RWPE2 (cell line): Measurements from ENCODE around the gene CENPF.
"Not testable (repeated sequence)": the region's sequence is repeated elsewhere in the genome, so short reads cannot be mapped to it uniquely, and the experiment has no call there.

Experiments
- ATAC-seq: fragments of 200-7000 bp; cut with Tn5 transposase; 3 replicates; pipeline ENCODE4 v1.9.1; 2021; ENCODE audit warnings: low read depth
- DNase-seq: peaks from one replicate; pipeline ENCODE4 v3.0.0-alpha.2; 2020; ENCODE audit warnings: low spot score
- H3K27ac ChIP-seq: fragments of 450-650 bp; 2 replicates; pipeline ENCODE4 v1.5.1; 2017; ENCODE audit warnings: mild to moderate bottlenecking; ENCODE audit not compliant: poor library complexity, severe bottlenecking
- H3K27me3 ChIP-seq: fragments of 250-450 bp; sonication (Bioruptor Pico); 2 replicates; pipeline ENCODE4 v1.5.1; 2021; ENCODE audit warnings: mild to moderate bottlenecking, moderate library complexity; ENCODE audit not compliant: insufficient read depth, poor library complexity, severe bottlenecking
- H3K36me3 ChIP-seq: fragments of 250-450 bp; sonication (Bioruptor Pico); 2 replicates; pipeline ENCODE4 v1.5.1; 2020; ENCODE audit warnings: low read depth, mild to moderate bottlenecking, moderate library complexity
- H3K4me1 ChIP-seq: fragments of 250-450 bp; sonication (Bioruptor Pico); 2 replicates; pipeline ENCODE4 v1.5.1; 2021; ENCODE audit warnings: mild to moderate bottlenecking, moderate library complexity; ENCODE audit not compliant: insufficient read depth, poor library complexity, severe bottlenecking
- H3K4me3 ChIP-seq: fragments of 250-450 bp; sonication (Bioruptor Pico); 2 replicates; pipeline ENCODE4 v1.5.1; 2021; ENCODE audit warnings: mild to moderate bottlenecking, moderate library complexity; ENCODE audit not compliant: severe bottlenecking
- H3K9me3 ChIP-seq: fragments of 250-450 bp; sonication (Bioruptor Pico); 2 replicates; pipeline ENCODE4 v1.5.1; 2021; ENCODE audit warnings: mild to moderate bottlenecking, moderate library complexity; ENCODE audit not compliant: severe bottlenecking
- CTCF ChIP-seq: fragments of 450-650 bp; IDR thresholded peaks from one replicate; pipeline ENCODE4 v1.5.1; 2017; ENCODE audit warnings: mild to moderate bottlenecking, moderate library complexity; ENCODE audit not compliant: poor library complexity, severe bottlenecking

Gene CENPF

GRCh38 chr1:214664651-214665433, 61.8 kb downstream of the CENPF start:
- H3K36me3 ChIP-seq, result peaks cover 38% of the 10 kb centered on the region
- TF ChIP-seq CTCF, result no peak

GRCh38 chr1:214665606-214666110, 62.7 kb downstream of the CENPF start:
- H3K9me3 ChIP-seq, result no peaks in the 10 kb centered on the region
- no peak for ATAC-seq
- TF ChIP-seq CTCF, result no peak
- no peak overlapping the region for H3K27ac ChIP-seq
- no peaks in the 10 kb centered on the region for H3K27me3 ChIP-seq
- no peaks in the 10 kb centered on the region for H3K4me1 ChIP-seq
- H3K36me3 ChIP-seq, result peaks cover 34% of the 10 kb centered on the region; the same call in 1 of the 2 replicates
- H3K4me3 ChIP-seq, result no peak overlapping the region
- no peak for DNase-seq

More at GRCh38 chr1:214664651-214665433, 61.8 kb downstream of the CENPF start:
- Histone ChIP-seq H3K4me1 (no peaks in the 10 kb centered on the region), H3K4me3 (no peak overlapping the region), H3K27ac (no peak overlapping the region), H3K27me3 (no peaks in the 10 kb centered on the region), H3K9me3 (no peaks in the 10 kb centered on the region)
- ATAC-seq (no peak), DNase-seq (no peak)

GRCh38 chr1:214666674-214667073, 63.7 kb downstream of the CENPF start:
- Histone ChIP-seq H3K4me3 (no peak overlapping the region), H3K27ac (no peak overlapping the region), H3K27me3 (no peaks in the 10 kb centered on the region), H3K36me3 (peaks cover 34% of the 10 kb centered on the region; the same call in 1 of the 2 replicates), H3K9me3 (no peaks in the 10 kb centered on the region), H3K4me1 (no peaks in the 10 kb centered on the region)
- TF ChIP-seq CTCF, result no peak
- DNase-seq (no peak), ATAC-seq (no peak)

GRCh38 chr1:214670098-214670497, 67.1 kb downstream of the CENPF start:
- Histone ChIP-seq H3K9me3 (no peaks in the 10 kb centered on the region), H3K4me3 (no peak overlapping the region), H3K4me1 (no peaks in the 10 kb centered on the region), H3K36me3 (peaks cover 12% of the 10 kb centered on the region; the same call in 1 of the 2 replicates), H3K27ac (no peak overlapping the region), H3K27me3 (no peaks in the 10 kb centered on the region)
- ATAC-seq (no peak), DNase-seq (no peak)
- no peak for TF ChIP-seq CTCF

- not testable (repeated sequence) for H3K36me3 ChIP-seq, H3K27ac ChIP-seq, H3K4me1 ChIP-seq, DNase-seq, H3K4me3 ChIP-seq, H3K27me3 ChIP-seq, H3K9me3 ChIP-seq, ATAC-seq
Measured at GRCh38 chr1:214673029-214673428, 70.0 kb downstream of the CENPF start.
